ENCODE data around the gene JCAD. TPM values are rescaled to one million over a fixed set of nuclear protein-coding genes. Genes with fewer than 3 reads are reported as not detected.

JCAD gene
- total and polyA plus RNA-seq, 4 donors: 11.3 to 93.7 (median 27.1) TPM

DNA sequence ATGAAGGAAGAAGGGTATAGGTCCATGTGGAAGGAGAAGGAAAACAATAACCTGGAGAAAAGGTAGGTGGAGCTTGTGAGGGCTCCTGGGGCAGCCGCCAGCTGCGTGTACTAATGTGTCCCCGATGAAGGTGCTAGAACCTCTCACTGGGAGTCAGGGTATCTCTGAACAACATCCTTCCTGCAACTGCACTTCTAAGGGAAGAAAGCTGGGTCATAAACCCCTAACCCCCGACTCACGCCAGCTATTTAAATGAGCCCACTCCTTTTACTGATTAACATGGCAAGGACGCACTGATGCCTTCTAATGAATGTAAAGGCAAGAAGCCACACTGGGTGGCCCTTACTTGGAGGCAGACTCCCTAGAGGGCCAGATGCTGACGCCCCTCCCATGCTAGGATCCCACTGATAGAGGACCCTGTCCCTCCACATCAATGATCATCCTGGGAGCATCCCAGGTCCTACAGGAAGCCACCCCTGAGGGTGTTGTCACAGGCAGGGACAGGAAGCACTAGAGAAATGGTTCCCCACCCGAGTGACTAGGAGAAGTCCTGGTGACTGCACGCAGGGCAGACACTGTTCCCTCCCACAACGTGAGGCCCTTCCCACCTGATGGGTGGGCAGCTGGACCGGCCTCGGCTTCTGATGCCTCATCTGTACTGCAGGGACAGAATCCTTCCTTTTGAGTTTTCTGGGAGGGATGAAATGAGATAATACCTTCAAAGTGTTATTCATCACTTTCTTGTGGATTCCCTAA lies 20.4 kb downstream of the JCAD start:
- Histone ChIP-seq H3K9me3 (ENCODE audit: control insufficient read depth in 4 of 4, insufficient read depth in 3 of 4, low read length in 3 of 4) (no peaks in the 10 kb centered on the region), H3K27ac (ENCODE audit: low read depth in 1 of 2, low read length in 1 of 2) (peak overlapping the region; percentile 1 to 43), H3K4me1 (ENCODE audit: control insufficient read depth in 5 of 5, insufficient read depth in 5 of 5, low read length in 5 of 5) (peaks cover 2 to 30% (median 19%) of the 10 kb centered on the region in 5 donors), H3K27me3 (ENCODE audit: control insufficient read depth in 3 of 3, insufficient read depth in 3 of 3, low read length in 2 of 3) (peaks cover 0 to 2% (median 0%) of the 10 kb centered on the region in 3 donors), H3K9ac (ENCODE audit: insufficient read depth in 1 of 2, low read length in 2 of 2) (no peak overlapping the region), H3K36me3 (ENCODE audit: control insufficient read depth in 4 of 4, insufficient read depth in 4 of 4, low read length in 4 of 4) (peaks cover 0 to 6% (median 0%) of the 10 kb centered on the region in 4 donors), H3K4me3 (no peak overlapping the region)
- DNase-seq: no peak
- WGBS, 2 donors: 57 to 68% methylated on average over 12 of the region's 12 CpGs
- ATAC-seq (ENCODE audit: insufficient read depth, low FRiP score): no peak
- TF ChIP-seq, protein P1, sequence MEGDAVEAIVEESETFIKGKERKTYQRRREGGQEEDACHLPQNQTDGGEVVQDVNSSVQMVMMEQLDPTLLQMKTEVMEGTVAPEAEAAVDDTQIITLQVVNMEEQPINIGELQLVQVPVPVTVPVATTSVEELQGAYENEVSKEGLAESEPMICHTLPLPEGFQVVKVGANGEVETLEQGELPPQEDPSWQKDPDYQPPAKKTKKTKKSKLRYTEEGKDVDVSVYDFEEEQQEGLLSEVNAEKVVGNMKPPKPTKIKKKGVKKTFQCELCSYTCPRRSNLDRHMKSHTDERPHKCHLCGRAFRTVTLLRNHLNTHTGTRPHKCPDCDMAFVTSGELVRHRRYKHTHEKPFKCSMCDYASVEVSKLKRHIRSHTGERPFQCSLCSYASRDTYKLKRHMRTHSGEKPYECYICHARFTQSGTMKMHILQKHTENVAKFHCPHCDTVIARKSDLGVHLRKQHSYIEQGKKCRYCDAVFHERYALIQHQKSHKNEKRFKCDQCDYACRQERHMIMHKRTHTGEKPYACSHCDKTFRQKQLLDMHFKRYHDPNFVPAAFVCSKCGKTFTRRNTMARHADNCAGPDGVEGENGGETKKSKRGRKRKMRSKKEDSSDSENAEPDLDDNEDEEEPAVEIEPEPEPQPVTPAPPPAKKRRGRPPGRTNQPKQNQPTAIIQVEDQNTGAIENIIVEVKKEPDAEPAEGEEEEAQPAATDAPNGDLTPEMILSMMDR (IDR thresholded peaks at IDR 0.05; ENCODE audit: control extremely low read depth, extremely low read depth): no peak

DNA sequence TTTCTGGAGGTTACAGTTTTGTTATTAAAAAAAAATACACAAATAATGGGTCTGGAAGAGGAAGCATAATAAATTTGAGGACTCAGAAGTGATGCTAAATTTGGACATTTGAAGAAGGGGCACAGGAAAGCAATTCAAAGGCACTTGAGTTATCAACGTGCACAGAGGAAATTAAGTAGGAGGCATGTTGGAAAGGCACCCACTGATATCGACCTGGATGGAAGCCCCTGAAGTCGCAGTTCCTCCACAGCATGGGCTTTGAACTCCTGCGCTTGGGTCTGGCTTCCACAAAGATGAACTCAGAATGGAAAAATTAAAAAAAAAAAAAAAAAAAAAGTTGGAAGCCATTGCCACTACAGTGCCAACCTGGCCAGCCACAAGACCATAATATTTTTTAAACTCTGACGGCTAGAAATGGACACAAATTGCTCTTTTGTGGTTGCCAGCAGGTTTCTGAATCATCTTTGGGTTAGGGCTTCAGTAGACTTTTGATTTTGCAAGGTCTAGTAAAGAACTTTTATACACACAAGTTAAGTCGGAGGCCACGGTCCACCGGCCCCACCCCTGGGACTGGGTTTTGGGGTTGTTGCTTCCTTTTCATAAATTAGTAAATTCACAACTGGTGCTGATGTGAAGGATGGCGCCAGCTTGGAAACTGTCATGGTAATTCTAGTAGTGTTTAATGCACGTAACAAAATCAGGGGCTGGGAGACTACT lies 21.6 kb downstream of the JCAD start:
- Histone ChIP-seq H3K9ac (ENCODE audit: insufficient read depth in 1 of 2, low read length in 2 of 2) (no peak overlapping the region), H3K4me3 (no peak overlapping the region), H3K27me3 (ENCODE audit: control insufficient read depth in 3 of 3, insufficient read depth in 3 of 3, low read length in 2 of 3) (peaks cover 0 to 2% (median 0%) of the 10 kb centered on the region in 3 donors), H3K4me1 (ENCODE audit: control insufficient read depth in 5 of 5, insufficient read depth in 5 of 5, low read length in 5 of 5) (peaks cover 2 to 30% (median 17%) of the 10 kb centered on the region in 5 donors), H3K27ac (ENCODE audit: low read depth in 1 of 2, low read length in 1 of 2) (no peak overlapping the region), H3K36me3 (ENCODE audit: control insufficient read depth in 4 of 4, insufficient read depth in 4 of 4, low read length in 4 of 4) (peaks cover 0 to 6% (median 0%) of the 10 kb centered on the region in 4 donors), H3K9me3 (ENCODE audit: control insufficient read depth in 4 of 4, insufficient read depth in 3 of 4, low read length in 3 of 4) (no peaks in the 10 kb centered on the region)
- no peak for ATAC-seq (ENCODE audit: insufficient read depth, low FRiP score)
- TF ChIP-seq, protein P1 (IDR thresholded peaks at IDR 0.05; ENCODE audit: control extremely low read depth, extremely low read depth): no peak
- WGBS, 2 donors: 54 to 67% methylated on average over 10 of the region's 10 CpGs
- no peak for DNase-seq

DNA sequence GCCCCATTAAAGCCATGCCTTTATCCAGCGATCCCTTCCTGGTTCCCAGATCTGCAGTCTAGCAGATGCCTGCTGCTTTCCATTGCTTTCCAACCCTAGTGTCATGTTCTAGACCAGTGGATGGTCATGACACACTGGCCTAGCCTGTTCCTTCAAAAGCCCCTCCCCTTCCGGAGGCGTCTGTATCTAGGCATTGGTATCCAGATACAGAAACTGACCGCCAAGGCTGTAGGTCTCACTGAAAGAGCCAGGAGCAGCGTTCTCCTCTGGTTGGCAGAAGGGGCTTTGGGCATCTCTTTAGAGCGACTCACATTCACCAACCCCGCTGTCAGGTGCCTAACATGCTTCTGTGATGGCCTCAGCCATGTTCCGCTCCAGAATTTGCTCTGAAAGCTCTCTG lies 22.6 kb downstream of the JCAD start:
- Histone ChIP-seq H3K36me3 (ENCODE audit: control insufficient read depth in 4 of 4, insufficient read depth in 4 of 4, low read length in 4 of 4) (peaks cover 0 to 6% (median 0%) of the 10 kb centered on the region in 4 donors), H3K4me3 (no peak overlapping the region), H3K27me3 (ENCODE audit: control insufficient read depth in 3 of 3, insufficient read depth in 3 of 3, low read length in 2 of 3) (peaks cover 0 to 2% (median 0%) of the 10 kb centered on the region in 3 donors), H3K9me3 (ENCODE audit: control insufficient read depth in 4 of 4, insufficient read depth in 3 of 4, low read length in 3 of 4) (no peaks in the 10 kb centered on the region), H3K27ac (ENCODE audit: low read depth in 1 of 2, low read length in 1 of 2) (no peak overlapping the region), H3K4me1 (ENCODE audit: control insufficient read depth in 5 of 5, insufficient read depth in 5 of 5, low read length in 5 of 5) (peaks cover 0 to 22% (median 12%) of the 10 kb centered on the region in 5 donors), H3K9ac (ENCODE audit: insufficient read depth in 1 of 2, low read length in 2 of 2) (no peak overlapping the region)
- ATAC-seq (ENCODE audit: insufficient read depth, low FRiP score) (no peak), DNase-seq (no peak)
- 88 to 97% methylated on average over 8 of the region's 8 CpGs for WGBS, 2 donors
- TF ChIP-seq, protein P1 (IDR thresholded peaks at IDR 0.05; ENCODE audit: control extremely low read depth, extremely low read depth): no peak
